GDM1 (cell line): ENCODE results near the gene OR2B6.

Source experiments
- DNase-seq: peaks from one replicate; lab custom pipeline; 2025; lab: John Stamatoyannopoulos, UW

OR2B6 gene

DNA sequence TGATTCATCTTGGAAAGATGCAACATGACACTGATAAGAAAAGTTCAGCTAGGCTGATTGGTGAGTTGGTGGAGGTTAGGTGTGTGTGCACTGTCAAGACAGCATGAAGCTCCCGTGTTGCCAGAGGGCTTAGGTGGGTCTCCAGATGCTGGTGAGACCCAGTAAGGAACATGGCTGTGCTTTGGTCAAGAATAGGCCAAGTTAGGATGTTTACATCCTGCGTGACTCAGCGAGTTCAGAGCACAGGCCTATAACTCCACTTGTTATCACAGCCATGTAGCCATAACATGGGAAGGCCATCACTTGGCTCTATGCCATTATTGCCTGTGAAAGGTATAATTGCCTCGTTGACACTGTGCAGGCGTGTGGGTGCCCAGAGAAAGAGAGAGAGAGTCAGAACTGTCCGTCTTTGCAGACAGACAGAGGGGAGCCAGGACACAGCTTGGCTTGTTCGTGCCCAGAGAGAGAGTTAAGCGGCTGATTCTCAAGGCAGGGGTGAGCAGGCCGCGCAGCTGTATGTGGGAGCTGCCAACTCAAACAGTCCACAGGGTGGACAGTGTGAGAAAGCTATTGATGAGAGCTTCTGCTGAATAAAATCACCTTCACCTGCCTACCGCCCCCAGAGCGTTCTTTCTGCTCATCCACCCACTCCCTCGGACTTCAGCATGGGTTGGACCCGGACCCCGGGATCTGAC, 43.5 kb downstream of the OR2B6 start:
- no peak for DNase-seq

DNA sequence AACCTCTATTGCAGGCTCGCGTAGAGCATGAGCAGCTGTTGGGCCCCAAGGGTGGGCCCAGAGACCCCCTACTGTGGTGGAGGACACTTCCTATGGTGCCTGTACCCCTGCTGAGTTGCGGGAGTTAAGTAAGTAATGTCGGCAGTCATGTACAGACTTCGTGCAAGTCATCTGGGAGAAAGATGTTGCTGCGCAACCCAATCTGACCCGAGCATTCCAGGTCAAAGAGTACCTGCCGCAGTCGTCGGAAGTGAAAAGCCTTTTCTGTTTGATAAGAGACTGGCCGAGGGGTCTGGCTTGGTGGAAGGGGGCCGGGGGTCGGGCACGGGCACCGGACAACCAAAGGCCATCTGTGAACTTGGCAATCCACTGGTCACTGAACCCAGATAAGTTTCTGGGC, 44.3 kb downstream of the OR2B6 start:
- DNase-seq: no peak

DNA sequence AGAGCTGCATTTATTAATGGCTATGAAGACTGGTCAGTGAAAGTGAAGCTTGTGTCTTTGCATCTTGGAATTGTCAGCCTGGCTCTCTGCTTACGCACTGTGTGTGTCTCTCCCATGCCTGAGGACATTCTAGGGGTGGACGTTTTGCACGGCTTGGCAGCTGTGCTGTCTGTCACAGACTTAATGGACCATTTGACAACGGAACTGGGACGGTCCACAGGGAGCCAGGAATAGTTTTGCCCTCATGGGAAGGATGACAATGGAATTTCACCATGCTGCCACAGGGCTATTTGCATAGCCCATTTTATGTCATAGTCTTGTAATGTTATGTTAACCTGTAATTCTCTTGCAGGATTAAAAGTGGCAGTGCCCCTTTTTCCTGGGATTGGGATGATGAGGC, 44.7 kb downstream of the OR2B6 start:
- DNase-seq: no peak

DNA sequence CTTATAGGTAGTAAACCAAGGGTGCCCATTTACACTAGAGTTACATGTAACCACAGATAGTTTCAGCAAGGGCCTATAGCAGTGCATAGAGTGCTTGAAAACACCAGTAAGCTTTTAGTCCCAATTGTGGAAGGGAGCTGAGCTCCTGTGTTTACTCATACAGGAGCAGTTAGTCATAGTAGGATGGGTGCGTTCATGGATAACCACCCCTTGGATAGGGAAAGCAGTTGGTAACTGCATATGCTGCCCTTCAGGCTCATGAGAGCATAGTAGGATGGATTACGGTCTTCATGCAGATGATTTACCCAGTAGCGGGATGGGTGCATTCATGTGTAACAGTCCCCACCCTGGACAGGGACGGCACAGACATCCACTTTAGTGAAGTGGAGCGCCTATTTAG, 45.1 kb downstream of the OR2B6 start:
- DNase-seq: no peak

DNA sequence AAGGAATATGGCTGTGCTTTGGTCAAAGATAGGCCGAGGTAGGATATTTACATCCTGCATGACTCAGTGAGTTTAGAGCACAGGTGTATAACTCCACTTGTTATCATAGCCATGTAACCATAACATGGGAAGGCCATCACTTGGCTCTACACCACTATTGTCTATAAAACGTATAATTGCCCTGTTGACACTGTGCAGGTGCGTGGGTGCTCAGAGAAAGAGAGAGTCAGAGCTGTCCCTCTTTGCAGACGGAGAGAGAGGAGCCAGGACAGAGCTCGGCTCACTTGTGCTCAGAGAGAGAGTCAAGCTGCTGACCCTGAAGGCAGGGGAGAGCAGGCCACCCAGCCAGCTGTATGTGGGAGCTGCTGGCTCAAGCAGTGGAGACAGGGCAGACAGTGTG, 46.0 kb downstream of the OR2B6 start:
- DNase-seq: no peak

DNA sequence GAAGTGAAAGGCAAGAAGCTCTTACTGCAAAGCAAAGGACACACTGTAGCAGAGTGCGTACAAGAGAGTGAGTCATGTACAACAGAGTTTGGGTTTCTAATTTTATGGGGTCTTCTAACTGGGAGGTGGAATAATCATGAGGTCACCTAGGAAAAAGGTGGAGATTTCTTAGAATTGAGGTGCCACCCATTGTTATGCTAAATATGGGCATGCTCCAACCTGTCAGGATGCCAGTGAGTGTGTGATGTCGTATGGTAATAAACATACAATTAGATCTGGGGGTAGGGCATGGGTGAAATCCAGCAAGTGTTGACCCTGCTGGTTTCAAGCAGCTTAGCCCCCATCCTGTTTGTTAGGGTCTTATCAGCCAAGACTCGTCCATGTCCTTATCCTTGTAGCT, 46.6 kb downstream of the OR2B6 start:
- DNase-seq: no peak

DNA sequence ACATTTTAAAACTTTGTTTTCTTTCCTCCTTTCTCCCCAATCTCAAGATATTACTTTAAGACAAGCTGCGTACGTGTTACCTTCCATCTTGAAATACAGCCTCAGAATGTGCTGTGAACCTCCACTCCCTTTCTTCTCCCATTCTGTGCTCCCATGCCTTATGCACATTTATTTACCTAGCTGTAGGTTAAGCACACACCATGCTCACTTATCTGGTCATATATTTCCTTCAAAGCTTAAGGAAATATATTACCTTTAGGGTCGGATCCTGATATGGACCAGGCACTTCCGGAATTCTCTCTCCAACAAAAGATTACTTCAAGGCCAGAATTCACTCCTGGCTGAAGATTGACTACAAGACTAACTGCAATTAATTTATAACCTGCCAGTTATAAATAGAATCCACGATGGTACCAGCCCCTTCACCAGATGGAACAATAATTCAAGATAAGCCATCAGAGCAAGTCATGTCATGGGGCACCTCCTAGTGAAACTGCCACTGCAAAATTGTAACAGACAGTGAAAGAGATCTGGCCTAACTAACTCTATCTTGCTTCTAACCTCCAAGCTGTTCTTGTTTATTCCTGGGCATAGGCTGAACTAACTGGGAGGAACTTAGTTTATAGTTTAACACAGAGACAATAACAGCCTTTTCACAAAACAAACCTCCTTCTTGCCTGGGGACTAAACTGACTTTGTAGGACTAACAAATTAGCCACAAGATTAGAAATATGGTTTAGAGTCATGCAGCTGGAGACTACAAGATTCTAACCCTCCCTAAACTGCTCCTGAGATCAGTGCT, 47.5 kb downstream of the OR2B6 start:
- DNase-seq: no peak

DNA sequence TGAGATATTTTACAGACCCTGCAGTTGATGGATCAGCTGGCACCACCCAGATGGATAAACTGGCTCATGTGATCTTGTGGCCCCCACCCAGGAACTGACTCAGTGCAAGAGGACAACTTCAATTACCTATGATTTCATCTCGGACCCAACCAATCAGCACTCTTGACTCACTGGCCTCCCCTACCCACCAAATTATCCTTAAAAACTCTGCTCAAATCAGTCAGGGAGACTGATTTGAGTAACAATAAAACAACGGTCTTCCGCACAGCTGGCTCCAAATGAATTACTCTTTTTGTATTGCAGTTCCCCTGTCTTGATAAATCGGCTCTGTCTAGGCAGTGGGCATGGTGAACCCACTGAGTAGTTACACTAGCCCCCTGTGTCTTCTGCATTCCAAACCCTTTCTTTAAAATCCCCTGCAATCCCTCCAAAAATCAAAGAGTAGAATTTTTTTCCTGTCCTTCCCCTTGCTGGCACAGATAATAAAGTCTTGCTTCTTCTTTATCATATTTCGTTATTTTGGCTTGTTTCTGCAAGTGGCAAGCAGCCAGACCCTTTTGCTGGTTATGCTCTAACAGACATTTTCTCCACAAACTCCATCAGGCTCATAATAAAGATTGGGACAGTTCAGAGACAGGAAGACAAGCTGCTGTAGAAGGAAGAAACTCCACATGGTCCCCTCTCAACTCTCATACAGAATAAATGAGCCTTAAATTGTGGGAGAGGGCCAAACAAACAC, 48.3 kb downstream of the OR2B6 start:
- DNase-seq: no peak

DNA sequence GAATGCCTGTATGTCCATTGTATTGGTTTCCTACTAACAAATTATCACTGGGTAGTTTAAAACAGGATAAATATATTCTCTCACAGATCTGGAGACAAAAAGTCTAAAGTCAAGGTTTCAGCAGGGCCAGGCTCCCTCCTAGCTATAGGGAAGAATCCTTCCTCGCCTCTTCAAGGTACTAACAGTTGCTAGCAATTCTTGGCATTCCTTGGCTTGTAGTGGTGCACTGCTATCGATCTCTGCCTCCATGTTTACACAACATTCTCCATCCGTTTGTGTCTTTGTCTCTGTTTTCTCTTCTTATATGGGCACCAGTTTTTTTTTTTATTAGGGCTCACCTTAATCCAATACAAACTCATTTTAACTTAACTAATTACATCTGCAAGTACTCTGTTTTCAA, 48.9 kb downstream of the OR2B6 start:
- DNase-seq: no peak
